Left lung (tissue), 10 donors: ENCODE data around the gene SLC9A9. TPM values are rescaled to one million over a fixed set of nuclear protein-coding genes. Genes with fewer than 3 reads are reported as not detected.

Experiments
- ATAC-seq: fragments of 200-7000 bp; cut with Tn5 transposase; one replicate; pipeline ENCODE4 v1.9.1; 2020; ENCODE audit warnings: moderate library complexity
- DNase-seq, 4 donors: peaks; one replicate each; pipeline ENCODE4 v3.0.0-alpha.2; 2013 to 2020
- H3K27ac ChIP-seq, 2 donors: fragments of 200-600 bp; sonication (generic) in 1 of 2; one replicate each; pipeline versions ENCODE4 v1.5.0 to v1.8.0; 2020 to 2021
- H3K27me3 ChIP-seq, 2 donors: fragments of 200-600 bp; sonication (generic) in 1 of 2; one replicate each; pipeline versions ENCODE4 v1.5.0 to v1.8.0; 2020 to 2021
- H3K36me3 ChIP-seq, 2 donors: fragments of 200-600 bp; sonication (generic) in 1 of 2; one replicate each; pipeline versions ENCODE4 v1.5.0 to v1.8.0; 2020 to 2021
- H3K4me1 ChIP-seq, 2 donors: fragments of 200-600 bp; one replicate each; pipeline ENCODE4 v1.8.0; 2021
- H3K4me3 ChIP-seq, 2 donors: fragments of 200-600 bp; sonication (generic) in 1 of 2; one replicate each; pipeline versions ENCODE4 v1.5.0 to v1.8.0; 2020 to 2021; ENCODE audit warnings: mild to moderate bottlenecking in 1 of 2
- H3K9me3 ChIP-seq, 2 donors: fragments of 200-600 bp; sonication (generic) in 1 of 2; one replicate each; pipeline versions ENCODE4 v1.5.0 to v1.8.0; 2020 to 2021
- CTCF ChIP-seq, 2 donors: fragments of 200-600 bp; sonication (generic) in 1 of 2; IDR thresholded peaks; one replicate each; pipeline versions ENCODE4 v1.5.0 to v1.8.0; 2021; ENCODE audit warnings: antibody characterized with exemption in 2 of 2
- intact Hi-C, 2 donors: fragments of 100-400 bp; cut with DNase I; formaldehyde crosslinking; loops; one replicate each; pipeline versions ENCODE4 v1.11.2 to v1.14.2; 2022
- polyA plus RNA-seq, 6 donors: library from polyadenylated mRNA; unstranded; fragments of 120-200 nt; gene quantifications; one replicate each; pipeline ENCODE4 v1.2.1, GENCODE V29; 2013; ENCODE audit not compliant: insufficient read length in 6 of 6
- total RNA-seq, 2 donors: library from RNA; stranded (reverse); fragmentation: NEBNext Ultra II Directional; extraction: Animal tissue kit (Norgen Biotek cat#: 25700); gene quantifications; one replicate each; pipeline ENCODE4 v1.2.1, GENCODE V29; 2021
- donor health status: DM: no; HTN: yes; CAD: no.
- donor health status: DM: no; HTN: no; CAD: no.

Gene SLC9A9
- total and polyA plus RNA-seq, 8 donors, result 13.9 to 19.6 (median 16.8) TPM

- no peak for TF ChIP-seq CTCF (IDR thresholded peaks at IDR 0.05)
- ATAC-seq, result peak; percentile 30
- Histone ChIP-seq H3K4me3 (no peak overlapping the region), H3K4me1 (no peaks in the 10 kb centered on the region), H3K27ac (no peak overlapping the region), H3K27me3 (no peaks in the 10 kb centered on the region), H3K9me3 (no peaks in the 10 kb centered on the region), H3K36me3 (no peaks in the 10 kb centered on the region)
- no peak for DNase-seq
- intact Hi-C loops, result no loop called here
Measured at GRCh38 chr3:143222505-143222904, 625.8 kb downstream of the SLC9A9 start.

GRCh38 chr3:143221446-143221845, 626.8 kb downstream of the SLC9A9 start:
- Histone ChIP-seq H3K9me3 (no peaks in the 10 kb centered on the region), H3K4me1 (peaks cover 0 to 8% of the 10 kb centered on the region in 2 donors), H3K4me3 (no peak overlapping the region), H3K27me3 (no peaks in the 10 kb centered on the region), H3K36me3 (no peaks in the 10 kb centered on the region), H3K27ac (no peak overlapping the region)
- no peak for DNase-seq
- ATAC-seq, result no peak
- no peak for TF ChIP-seq CTCF (IDR thresholded peaks at IDR 0.05)
- intact Hi-C loops, result no loop called here

GRCh38 chr3:143220741-143221140, 627.5 kb downstream of the SLC9A9 start:
- H3K27me3 ChIP-seq, result no peaks in the 10 kb centered on the region
- no peaks in the 10 kb centered on the region for H3K36me3 ChIP-seq
- peaks cover 0 to 8% of the 10 kb centered on the region in 2 donors for H3K4me1 ChIP-seq
- intact Hi-C loops, result no loop called here
- no peak for DNase-seq
- no peak overlapping the region for H3K4me3 ChIP-seq
- no peak for ATAC-seq
- H3K9me3 ChIP-seq, result no peaks in the 10 kb centered on the region
- TF ChIP-seq CTCF (IDR thresholded peaks at IDR 0.05), result no peak
- H3K27ac ChIP-seq, result no peak overlapping the region

- no peak for TF ChIP-seq CTCF (IDR thresholded peaks at IDR 0.05)
- peaks cover 0 to 8% of the 10 kb centered on the region in 2 donors for H3K4me1 ChIP-seq
- DNase-seq (no peak), ATAC-seq (no peak)
- intact Hi-C loops, result no loop called here
- H3K27ac ChIP-seq, result no peak overlapping the region
- no peaks in the 10 kb centered on the region for H3K36me3 ChIP-seq
- no peak overlapping the region for H3K4me3 ChIP-seq
- no peaks in the 10 kb centered on the region for H3K9me3 ChIP-seq
- H3K27me3 ChIP-seq, result no peaks in the 10 kb centered on the region
Measured at GRCh38 chr3:143218166-143218835, 630.0 kb downstream of the SLC9A9 start.

GRCh38 chr3:143217283-143217682, 631.0 kb downstream of the SLC9A9 start:
- ATAC-seq, result no peak
- no peaks in the 10 kb centered on the region for H3K9me3 ChIP-seq
- H3K27me3 ChIP-seq, result no peaks in the 10 kb centered on the region
- intact Hi-C loops, result no loop called here
- H3K4me1 ChIP-seq, result peaks cover 0 to 8% of the 10 kb centered on the region in 2 donors
- no peak for TF ChIP-seq CTCF (IDR thresholded peaks at IDR 0.05)
- H3K36me3 ChIP-seq, result no peaks in the 10 kb centered on the region
- no peak overlapping the region for H3K27ac ChIP-seq
- H3K4me3 ChIP-seq, result no peak overlapping the region
- DNase-seq, result no peak
